ENCODE data around the gene PCDHGA12.
A peak's percentile ranks its signal among the peaks of the same experiment; 100 is the strongest.
"Not testable (repeated sequence)": the region's sequence is repeated elsewhere in the genome, so short reads cannot be mapped to it uniquely, and the experiment has no call there.

The PCDHGA12 gene

GRCh38 chr5:141407790-141408505 lies 22.4 kb upstream of the PCDHGA12 start, which contains the start of gene PCDHGB6:
Gene PCDHGB6, plus strand, starts transcription at chr5:141408021. Its CDS starts 182 bp downstream, at chr5:141408203.
- DNase-seq (ENCODE audit: low spot score) = not testable (repeated sequence)

- no peak for DNase-seq (ENCODE audit: low spot score)
These were observed 20.6 kb upstream of the PCDHGA12 start for GRCh38 chr5:141409598-141410306.

GRCh38 chr5:141411575-141411974 lies 18.7 kb upstream of the PCDHGA12 start:
- no peak for DNase-seq (ENCODE audit: low spot score)

DNA sequence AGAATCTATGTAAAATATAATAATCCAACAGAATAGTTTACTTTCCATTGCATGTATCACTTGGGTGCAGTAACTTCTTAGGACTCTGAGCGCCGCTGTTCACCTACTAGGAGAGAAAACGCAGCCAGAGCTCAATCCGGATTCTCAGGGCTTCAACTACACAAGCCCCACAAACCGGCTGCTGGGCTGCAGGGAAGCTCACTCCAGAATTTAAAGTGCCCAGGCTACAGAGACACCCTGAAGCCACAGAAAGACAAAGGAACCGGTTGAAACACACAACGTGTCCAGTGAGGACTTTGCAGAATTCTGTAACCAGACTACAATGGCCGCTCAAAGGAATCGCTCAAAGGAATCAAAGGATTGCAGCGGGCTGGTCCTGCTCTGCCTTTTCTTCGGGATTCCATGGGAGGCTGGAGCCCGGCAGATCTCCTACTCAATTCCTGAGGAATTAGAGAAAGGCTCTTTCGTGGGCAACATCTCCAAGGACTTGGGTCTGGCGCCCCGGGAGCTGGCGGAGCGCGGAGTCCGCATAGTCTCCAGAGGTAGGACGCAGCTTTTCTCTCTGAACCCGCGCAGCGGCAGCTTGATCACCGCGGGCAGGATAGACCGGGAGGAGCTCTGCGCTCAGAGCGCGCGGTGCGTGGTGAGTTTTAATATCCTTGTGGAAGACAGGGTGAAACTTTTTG lies 17.3 kb upstream of the PCDHGA12 start, which contains the start of gene PCDHGA10:
Gene PCDHGA10 (plus strand): TSS at position 134 of the 686 bp plus-strand sequence. CDS start 189 bp downstream, at position 323.
- no peak for DNase-seq (ENCODE audit: low spot score)

DNA sequence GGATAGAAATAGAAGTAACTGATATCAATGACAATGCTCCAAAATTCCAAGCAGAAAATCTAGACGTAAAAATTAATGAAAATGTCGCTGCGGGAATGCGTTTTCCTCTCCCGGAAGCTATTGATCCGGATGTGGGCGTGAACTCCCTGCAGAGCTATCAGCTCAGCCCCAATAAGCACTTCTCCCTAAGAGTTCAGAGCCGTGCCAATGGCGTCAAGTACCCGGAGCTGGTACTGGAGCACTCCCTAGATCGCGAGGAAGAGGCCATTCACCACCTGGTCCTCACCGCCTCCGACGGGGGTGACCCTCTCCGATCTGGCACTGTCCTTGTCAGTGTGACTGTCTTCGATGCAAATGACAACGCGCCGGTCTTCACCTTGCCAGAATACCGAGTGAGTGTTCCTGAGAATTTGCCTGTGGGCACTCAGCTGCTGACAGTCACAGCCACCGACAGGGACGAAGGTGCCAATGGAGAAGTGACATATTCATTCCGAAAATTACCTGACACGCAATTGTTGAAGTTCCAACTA lies 16.7 kb upstream of the PCDHGA12 start:
- DNase-seq (ENCODE audit: low spot score) = no peak

GRCh38 chr5:141414548-141415274 lies 15.6 kb upstream of the PCDHGA12 start:
- DNase-seq (ENCODE audit: low spot score) = not testable (repeated sequence)

- not testable (repeated sequence) for DNase-seq (ENCODE audit: low spot score)
These were observed 15.1 kb upstream of the PCDHGA12 start for GRCh38 chr5:141415275-141415618.

DNA sequence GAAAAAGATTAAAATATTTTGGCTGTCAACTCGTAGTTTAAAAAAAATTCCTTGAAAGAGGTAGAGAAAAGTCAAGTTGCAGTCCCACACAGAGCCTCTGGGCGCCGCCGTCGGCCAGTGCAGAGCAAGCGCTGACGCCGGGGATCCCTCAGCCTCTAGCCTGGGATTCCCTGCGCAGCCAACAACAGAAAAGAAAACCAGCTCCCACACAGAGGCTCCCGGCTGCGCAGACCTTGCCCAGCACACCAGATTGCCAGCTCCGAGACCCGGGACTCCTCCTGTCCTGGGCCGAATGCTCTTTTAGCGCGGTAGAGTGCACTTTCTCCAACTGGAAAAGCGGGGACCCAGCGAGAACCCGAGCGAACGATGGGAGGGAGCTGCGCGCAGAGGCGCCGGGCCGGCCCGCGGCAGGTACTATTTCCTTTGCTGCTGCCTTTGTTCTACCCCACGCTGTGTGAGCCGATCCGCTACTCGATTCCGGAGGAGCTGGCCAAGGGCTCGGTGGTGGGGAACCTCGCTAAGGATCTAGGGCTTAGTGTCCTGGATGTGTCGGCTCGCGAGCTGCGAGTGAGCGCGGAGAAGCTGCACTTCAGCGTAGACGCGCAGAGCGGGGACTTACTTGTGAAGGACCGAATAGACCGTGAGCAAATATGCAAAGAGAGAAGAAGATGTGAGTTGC lies 12.7 kb upstream of the PCDHGA12 start, which contains the start of gene PCDHGB7:
Gene PCDHGB7 (plus strand): TSS at position 184 of the 679 bp plus-strand sequence. CDS start 183 bp downstream, at position 367.
- DNase-seq (ENCODE audit: low spot score) = not testable (repeated sequence)

- no peak for DNase-seq (ENCODE audit: low spot score)
These were observed 11.0 kb upstream of the PCDHGA12 start for GRCh38 chr5:141419074-141419880.

DNA sequence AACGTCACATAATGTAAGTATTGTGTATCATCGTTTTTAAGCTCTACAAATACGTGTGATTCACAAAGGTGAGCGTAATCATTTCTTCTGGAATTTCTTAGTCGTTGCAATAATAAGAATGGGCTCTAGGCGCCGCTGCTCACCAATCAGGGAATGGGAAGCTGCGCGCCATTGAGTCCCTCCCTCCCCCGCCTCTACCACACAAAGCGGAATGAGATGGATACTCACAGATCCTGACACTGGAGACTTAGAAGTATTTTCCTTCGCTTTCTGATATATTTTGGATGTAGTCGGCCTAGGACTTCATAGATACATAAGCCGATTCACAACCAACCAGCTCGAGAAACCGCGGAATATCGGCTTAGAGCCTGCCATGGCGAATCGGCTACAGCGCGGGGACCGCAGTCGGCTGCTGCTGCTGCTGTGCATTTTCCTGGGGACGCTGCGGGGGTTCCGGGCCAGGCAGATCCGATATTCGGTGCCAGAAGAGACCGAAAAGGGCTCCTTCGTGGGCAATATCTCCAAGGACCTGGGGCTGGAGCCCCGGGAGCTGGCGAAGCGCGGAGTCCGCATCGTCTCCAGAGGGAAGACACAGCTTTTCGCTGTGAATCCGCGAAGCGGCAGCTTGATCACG lies 9.3 kb upstream of the PCDHGA12 start, which contains the start of gene PCDHGA11:
Gene PCDHGA11 (plus strand): TSS at position 197 of the 634 bp plus-strand sequence. CDS start 177 bp downstream, at position 374.
- peak; percentile 13 for DNase-seq (ENCODE audit: low spot score)

DNA sequence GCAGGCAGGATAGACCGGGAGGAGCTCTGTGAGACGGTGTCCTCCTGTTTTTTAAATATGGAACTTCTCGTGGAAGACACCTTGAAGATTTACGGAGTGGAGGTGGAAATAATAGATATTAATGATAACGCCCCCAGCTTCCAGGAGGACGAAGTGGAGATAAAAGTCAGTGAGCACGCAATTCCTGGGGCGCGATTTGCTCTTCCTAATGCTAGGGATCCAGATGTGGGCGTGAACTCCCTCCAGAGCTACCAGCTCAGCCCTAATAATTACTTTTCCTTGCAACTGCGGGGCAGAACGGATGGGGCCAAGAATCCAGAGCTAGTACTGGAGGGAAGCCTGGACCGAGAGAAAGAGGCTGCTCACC lies 8.8 kb upstream of the PCDHGA12 start:
- DNase-seq (ENCODE audit: low spot score) = no peak

- no peak for DNase-seq (ENCODE audit: low spot score)
These were observed 7.5 kb upstream of the PCDHGA12 start for GRCh38 chr5:141422742-141423291.

- DNase-seq (ENCODE audit: low spot score) = no peak
These were observed 2.4 kb upstream of the PCDHGA12 start for GRCh38 chr5:141427783-141428426.

DNA sequence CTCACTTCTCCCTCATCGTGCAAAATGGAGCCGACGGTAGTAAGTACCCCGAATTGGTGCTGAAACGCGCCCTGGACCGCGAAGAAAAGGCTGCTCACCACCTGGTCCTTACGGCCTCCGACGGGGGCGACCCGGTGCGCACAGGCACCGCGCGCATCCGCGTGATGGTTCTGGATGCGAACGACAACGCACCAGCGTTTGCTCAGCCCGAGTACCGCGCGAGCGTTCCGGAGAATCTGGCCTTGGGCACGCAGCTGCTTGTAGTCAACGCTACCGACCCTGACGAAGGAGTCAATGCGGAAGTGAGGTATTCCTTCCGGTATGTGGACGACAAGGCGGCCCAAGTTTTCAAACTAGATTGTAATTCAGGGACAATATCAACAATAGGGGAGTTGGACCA lies 979 bp downstream of the PCDHGA12 start:
- no peak for DNase-seq (ENCODE audit: low spot score)

DNA sequence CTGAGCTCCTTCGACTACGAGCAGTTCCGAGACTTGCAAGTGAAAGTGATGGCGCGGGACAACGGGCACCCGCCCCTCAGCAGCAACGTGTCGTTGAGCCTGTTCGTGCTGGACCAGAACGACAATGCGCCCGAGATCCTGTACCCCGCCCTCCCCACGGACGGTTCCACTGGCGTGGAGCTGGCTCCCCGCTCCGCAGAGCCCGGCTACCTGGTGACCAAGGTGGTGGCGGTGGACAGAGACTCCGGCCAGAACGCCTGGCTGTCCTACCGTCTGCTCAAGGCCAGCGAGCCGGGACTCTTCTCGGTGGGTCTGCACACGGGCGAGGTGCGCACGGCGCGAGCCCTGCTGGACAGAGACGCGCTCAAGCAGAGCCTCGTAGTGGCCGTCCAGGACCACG lies 2.0 kb downstream of the PCDHGA12 start:
- DNase-seq (ENCODE audit: low spot score) = not testable (repeated sequence)

DNA sequence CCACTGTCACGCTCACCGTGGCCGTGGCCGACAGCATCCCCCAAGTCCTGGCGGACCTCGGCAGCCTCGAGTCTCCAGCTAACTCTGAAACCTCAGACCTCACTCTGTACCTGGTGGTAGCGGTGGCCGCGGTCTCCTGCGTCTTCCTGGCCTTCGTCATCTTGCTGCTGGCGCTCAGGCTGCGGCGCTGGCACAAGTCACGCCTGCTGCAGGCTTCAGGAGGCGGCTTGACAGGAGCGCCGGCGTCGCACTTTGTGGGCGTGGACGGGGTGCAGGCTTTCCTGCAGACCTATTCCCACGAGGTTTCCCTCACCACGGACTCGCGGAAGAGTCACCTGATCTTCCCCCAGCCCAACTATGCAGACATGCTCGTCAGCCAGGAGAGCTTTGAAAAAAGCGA lies 2.4 kb downstream of the PCDHGA12 start:
- not testable (repeated sequence) for DNase-seq (ENCODE audit: low spot score)

DNA sequence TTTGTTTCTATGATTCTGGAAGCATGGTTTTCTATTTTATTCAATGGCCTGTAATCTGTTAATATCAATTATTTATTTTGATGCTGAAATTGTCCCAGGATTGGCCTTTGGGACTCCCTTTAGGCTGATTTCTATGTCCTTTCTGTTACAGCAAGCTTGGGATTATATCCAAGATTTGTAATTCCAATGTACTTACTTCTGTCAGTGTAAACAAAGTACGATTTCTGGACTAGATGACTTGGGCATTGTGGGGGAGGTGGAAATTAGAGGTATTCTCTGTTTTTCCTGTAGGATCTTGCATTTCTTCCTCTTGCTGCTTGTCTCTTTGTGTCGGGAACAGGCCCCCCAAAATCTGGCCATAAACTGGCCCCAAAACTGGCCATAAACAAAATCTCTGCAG lies 3.7 kb downstream of the PCDHGA12 start:
- DNase-seq (ENCODE audit: low spot score) = no peak

- no peak for DNase-seq (ENCODE audit: low spot score)
These were observed 6.9 kb downstream of the PCDHGA12 start for GRCh38 chr5:141437221-141437620.
